GM12873 (cell line): ENCODE data around the gene CUL3.

ENCODE experiments used
- CTCF ChIP-seq: IDR thresholded peaks from 2 replicates; pipeline ENCODE4 v1.5.1; 2012; ENCODE audit warnings: low read depth, mild to moderate bottlenecking, moderate library complexity, low read length, control low read depth; ENCODE audit not compliant: insufficient read depth; ENCODE audit errors: missing control alignments

The CUL3 gene

GRCh38 chr2:224574423-224575084 is 10.6 kb downstream of the CUL3 start:
- no peak for TF ChIP-seq CTCF

- no peak for TF ChIP-seq CTCF
Observed at GRCh38 chr2:224573724-224574123, 11.4 kb downstream of the CUL3 start.

GRCh38 chr2:224572338-224572737 is 12.8 kb downstream of the CUL3 start:
- TF ChIP-seq CTCF: no peak

GRCh38 chr2:224570328-224570993 is 14.7 kb downstream of the CUL3 start:
- no peak for TF ChIP-seq CTCF

- TF ChIP-seq CTCF: no peak
Observed at GRCh38 chr2:224569654-224570053, 15.5 kb downstream of the CUL3 start.

GRCh38 chr2:224565452-224566035 is 19.6 kb downstream of the CUL3 start:
- no peak for TF ChIP-seq CTCF

- no peak for TF ChIP-seq CTCF
Observed at GRCh38 chr2:224563537-224563936, 21.6 kb downstream of the CUL3 start.
